BJ (cell line): ENCODE data around the gene FAM50B. TPM values are rescaled to one million over a fixed set of nuclear protein-coding genes. Genes with fewer than 3 reads are reported as not detected.

ENCODE experiments used
- CTCF ChIA-PET: fragments of 350-600 bp; formaldehyde crosslinking; extraction: SDS; loops from one replicate; lab custom pipeline; 2021; ENCODE audit warnings: antibody characterized with exemption, inconsistent platforms; lab: Yijun Ruan, JAX
- POLR2A ChIA-PET: fragments of 300-600 bp; sonication (Branson Sonifier 250); formaldehyde crosslinking; extraction: SDS; loops from one replicate; lab custom pipeline; 2021; ENCODE audit warnings: antibody characterized with exemption; lab: Charles Lee
- DNase-seq: peaks from one replicate; pipeline ENCODE4 v3.0.0-alpha.2; 2011; ENCODE audit warnings: low read depth
- H3K27me3 ChIP-seq: 2 replicates; pipeline ENCODE4 v1.6.0; 2011; ENCODE audit warnings: low read length; ENCODE audit not compliant: control insufficient read depth, insufficient read depth
- H3K36me3 ChIP-seq: 2 replicates; pipeline ENCODE4 v1.5.1; 2011; ENCODE audit warnings: low read length; ENCODE audit not compliant: control insufficient read depth, insufficient read depth
- H3K4me3 ChIP-seq: 2 replicates; pipeline ENCODE4 v1.5.1; 2011; ENCODE audit warnings: low read depth, mild to moderate bottlenecking, control low read depth, low read length
- CTCF ChIP-seq: IDR thresholded peaks from 2 replicates; pipeline ENCODE4 v1.5.1; 2011; ENCODE audit warnings: low read depth, mild to moderate bottlenecking, control low read depth, inconsistent platforms, low read length, moderate library complexity; ENCODE audit not compliant: insufficient read depth
- polyA plus RNA-seq: library from polyadenylated mRNA; depleted of rRNA; stranded (reverse); fragments of >200 nt; gene quantifications from 2 replicates; pipeline ENCODE4 v1.2.3, GENCODE V29; 2011

Gene FAM50B
- polyA plus RNA-seq, 1 experiment = 9.9 TPM

DNA sequence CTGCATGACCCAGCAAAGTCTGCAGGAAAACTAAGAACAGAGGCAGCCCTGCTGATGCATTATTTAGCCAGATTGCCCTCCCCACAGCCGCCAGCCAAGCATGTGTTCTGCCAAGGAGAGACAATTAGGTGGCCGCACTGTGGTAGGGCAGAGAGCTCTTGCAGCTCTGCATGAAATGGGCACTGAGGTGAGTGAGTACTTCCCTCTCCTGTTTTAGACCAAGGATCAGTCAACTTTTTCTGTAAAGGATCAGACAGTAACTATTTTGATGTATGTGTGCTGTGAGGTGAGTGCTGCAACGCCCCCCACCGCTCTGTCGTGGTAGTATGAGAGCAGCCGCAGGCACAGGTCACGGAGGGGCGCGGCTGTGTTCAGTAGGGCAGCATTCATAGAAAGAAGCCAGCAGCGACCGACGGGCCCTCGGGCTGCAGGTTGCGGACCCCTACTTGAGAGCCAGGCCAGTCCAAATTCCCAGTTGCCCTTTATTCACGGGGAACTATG lies 23.8 kb upstream of the FAM50B start:
- Histone ChIP-seq H3K36me3 (no peaks in the 10 kb centered on the region), H3K4me3 (peak overlapping the region; percentile 13; the same call in 1 of the 2 replicates), H3K27me3 (no peaks in the 10 kb centered on the region)
- POLR2A ChIA-PET = interaction anchor here (0.9 to 1.0 kb wide), 3 partner anchors 16 to 75 kb away, joined by 4 to 5 read pairs (median 4); no protein-coding TSS in a partner anchor
- TF ChIP-seq CTCF = peak; percentile 54
- CTCF ChIA-PET = interaction anchor here (0.6 to 2.5 kb wide), 8 partner anchors 9 to 153 kb away, joined by 3 to 15 read pairs (median 4); no protein-coding TSS in a partner anchor
- DNase-seq = no peak

- no peaks in the 10 kb centered on the region for H3K36me3 ChIP-seq
- H3K27me3 ChIP-seq = no peaks in the 10 kb centered on the region
- DNase-seq = peak; percentile 97
- CTCF ChIA-PET = interaction anchor here (0.6 to 2.5 kb wide), 9 partner anchors 16 to 152 kb away, joined by 3 to 15 read pairs (median 4); no protein-coding TSS in a partner anchor
- POLR2A ChIA-PET = interaction anchor here (0.7 to 1.0 kb wide), 4 partner anchors 16 to 76 kb away, joined by 3 to 5 read pairs (median 4); no protein-coding TSS in a partner anchor
- no peak overlapping the region for H3K4me3 ChIP-seq
- TF ChIP-seq CTCF = no peak
These were observed 23.2 kb upstream of the FAM50B start for GRCh38 chr6:3825851-3826581.

GRCh38 chr6:3829285-3829684 lies 19.9 kb upstream of the FAM50B start:
- DNase-seq = no peak
- no peak for TF ChIP-seq CTCF
- POLR2A ChIA-PET = no interaction called here
- Histone ChIP-seq H3K36me3 (no peaks in the 10 kb centered on the region), H3K27me3 (no peaks in the 10 kb centered on the region), H3K4me3 (no peak overlapping the region)
- CTCF ChIA-PET = interaction anchor here (1.2 to 1.8 kb wide), 2 partner anchors 11 to 80 kb away, joined by 4 read pairs; no protein-coding TSS in a partner anchor

DNA sequence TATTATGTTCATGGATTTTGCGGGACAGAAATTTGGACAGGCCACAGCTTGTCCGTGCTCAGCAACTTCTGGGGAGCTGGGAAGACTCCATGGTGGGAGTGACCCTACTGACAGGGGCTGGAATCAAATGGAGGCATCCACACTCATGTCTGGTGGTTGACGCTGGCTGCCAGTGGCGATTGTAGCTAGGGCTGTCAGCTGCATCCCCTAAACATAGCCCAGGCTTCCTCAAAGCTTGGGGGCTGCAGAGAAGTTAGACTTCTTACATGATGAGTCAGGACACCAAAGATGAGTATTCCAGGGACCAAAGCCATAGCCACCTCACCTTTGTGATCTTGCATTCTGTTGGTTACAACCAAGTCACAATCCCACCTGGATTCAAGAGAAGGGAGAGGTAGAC lies 18.4 kb upstream of the FAM50B start:
- no peak for TF ChIP-seq CTCF
- POLR2A ChIA-PET = no interaction called here
- CTCF ChIA-PET = interaction anchor here (1.1 to 1.8 kb wide), 2 partner anchors 10 to 144 kb away, joined by 3 to 4 read pairs; no protein-coding TSS in a partner anchor
- no peak for DNase-seq
- Histone ChIP-seq H3K36me3 (no peaks in the 10 kb centered on the region), H3K27me3 (no peaks in the 10 kb centered on the region), H3K4me3 (no peak overlapping the region)

- Histone ChIP-seq H3K27me3 (no peaks in the 10 kb centered on the region), H3K4me3 (no peak overlapping the region), H3K36me3 (no peaks in the 10 kb centered on the region)
- DNase-seq = no peak
- no peak for TF ChIP-seq CTCF
- POLR2A ChIA-PET = no interaction called here
- CTCF ChIA-PET = interaction anchor here (0.8 to 2.6 kb wide), 3 partner anchors 10 to 82 kb away, joined by 4 to 9 read pairs (median 6); partner anchors contain the start of gene FAM50B
These were observed 17.2 kb upstream of the FAM50B start for GRCh38 chr6:3831761-3832530.
